Fibroblast of mammary gland (primary cell): ENCODE results near the gene AMZ2.
"Not testable (repeated sequence)": the region's sequence is repeated elsewhere in the genome, so short reads cannot be mapped to it uniquely, and the experiment has no call there.

Source experiments
- DNase-seq: peaks from one replicate; pipeline ENCODE4 v3.0.0-alpha.2; 2010; ENCODE audit warnings: low read depth
- H3K4me3 ChIP-seq: 2 replicates; pipeline ENCODE4 v1.5.1; 2011; ENCODE audit warnings: low read depth, mild to moderate bottlenecking, low read length, moderate library complexity; ENCODE audit not compliant: control insufficient read depth
- TF ChIP-seq, protein P1 (sequence below): conservative IDR thresholded peaks from 2 replicates; pipeline ENCODE4 v1.5.1; 2011; ENCODE audit warnings: low read depth, low read length, inconsistent platforms; ENCODE audit not compliant: control insufficient read depth, insufficient read depth

The AMZ2 gene, protein sequence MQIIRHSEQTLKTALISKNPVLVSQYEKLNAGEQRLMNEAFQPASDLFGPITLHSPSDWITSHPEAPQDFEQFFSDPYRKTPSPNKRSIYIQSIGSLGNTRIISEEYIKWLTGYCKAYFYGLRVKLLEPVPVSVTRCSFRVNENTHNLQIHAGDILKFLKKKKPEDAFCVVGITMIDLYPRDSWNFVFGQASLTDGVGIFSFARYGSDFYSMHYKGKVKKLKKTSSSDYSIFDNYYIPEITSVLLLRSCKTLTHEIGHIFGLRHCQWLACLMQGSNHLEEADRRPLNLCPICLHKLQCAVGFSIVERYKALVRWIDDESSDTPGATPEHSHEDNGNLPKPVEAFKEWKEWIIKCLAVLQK

DNA sequence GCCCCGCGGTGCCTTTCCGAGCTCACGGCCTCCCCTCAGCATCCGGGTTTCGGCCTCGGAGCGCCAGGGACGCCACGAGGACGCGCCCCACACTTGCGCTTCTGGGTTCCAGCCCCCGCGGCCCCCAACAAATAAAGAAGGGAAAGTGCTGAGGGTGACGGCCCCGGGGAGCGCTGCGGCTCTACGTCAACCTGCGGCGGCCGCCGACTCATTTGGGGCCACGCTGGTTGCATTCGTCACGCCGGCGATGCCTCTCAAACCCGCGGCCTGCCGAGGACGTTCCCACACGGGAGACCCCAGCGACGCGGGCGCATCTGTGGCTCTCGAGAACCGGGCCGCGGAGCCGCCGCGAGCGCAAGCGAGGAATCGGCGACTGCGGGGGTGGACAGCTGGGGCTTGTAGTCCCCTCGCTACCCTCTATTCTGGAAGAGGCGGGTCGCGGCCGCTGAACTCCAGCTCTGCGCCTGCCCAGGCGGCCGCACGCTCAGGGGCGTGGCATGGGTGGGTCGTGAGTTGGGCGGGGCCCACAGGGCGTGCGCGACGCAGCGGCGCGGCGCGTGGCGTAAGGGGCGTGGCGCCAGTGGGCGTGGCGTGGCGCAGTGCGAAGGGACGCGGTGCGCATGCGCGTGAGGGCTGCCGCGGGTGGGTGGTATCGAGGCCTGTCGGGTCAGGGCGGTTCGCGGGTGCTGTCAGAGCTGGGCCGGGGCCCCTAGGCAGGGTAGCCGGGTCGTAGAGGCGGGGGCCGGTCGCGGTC is at the start of gene AMZ2:
Gene AMZ2 (plus strand): TSS at position 599 of the 754 bp plus-strand sequence. CDS start 2,145 bp downstream, outside the sequence.
- TF ChIP-seq, protein P1, sequence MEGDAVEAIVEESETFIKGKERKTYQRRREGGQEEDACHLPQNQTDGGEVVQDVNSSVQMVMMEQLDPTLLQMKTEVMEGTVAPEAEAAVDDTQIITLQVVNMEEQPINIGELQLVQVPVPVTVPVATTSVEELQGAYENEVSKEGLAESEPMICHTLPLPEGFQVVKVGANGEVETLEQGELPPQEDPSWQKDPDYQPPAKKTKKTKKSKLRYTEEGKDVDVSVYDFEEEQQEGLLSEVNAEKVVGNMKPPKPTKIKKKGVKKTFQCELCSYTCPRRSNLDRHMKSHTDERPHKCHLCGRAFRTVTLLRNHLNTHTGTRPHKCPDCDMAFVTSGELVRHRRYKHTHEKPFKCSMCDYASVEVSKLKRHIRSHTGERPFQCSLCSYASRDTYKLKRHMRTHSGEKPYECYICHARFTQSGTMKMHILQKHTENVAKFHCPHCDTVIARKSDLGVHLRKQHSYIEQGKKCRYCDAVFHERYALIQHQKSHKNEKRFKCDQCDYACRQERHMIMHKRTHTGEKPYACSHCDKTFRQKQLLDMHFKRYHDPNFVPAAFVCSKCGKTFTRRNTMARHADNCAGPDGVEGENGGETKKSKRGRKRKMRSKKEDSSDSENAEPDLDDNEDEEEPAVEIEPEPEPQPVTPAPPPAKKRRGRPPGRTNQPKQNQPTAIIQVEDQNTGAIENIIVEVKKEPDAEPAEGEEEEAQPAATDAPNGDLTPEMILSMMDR: no peak
- peak; percentile 88 for DNase-seq
- peak within 1 kb of the TSS; percentile 71 for H3K4me3 ChIP-seq

DNA sequence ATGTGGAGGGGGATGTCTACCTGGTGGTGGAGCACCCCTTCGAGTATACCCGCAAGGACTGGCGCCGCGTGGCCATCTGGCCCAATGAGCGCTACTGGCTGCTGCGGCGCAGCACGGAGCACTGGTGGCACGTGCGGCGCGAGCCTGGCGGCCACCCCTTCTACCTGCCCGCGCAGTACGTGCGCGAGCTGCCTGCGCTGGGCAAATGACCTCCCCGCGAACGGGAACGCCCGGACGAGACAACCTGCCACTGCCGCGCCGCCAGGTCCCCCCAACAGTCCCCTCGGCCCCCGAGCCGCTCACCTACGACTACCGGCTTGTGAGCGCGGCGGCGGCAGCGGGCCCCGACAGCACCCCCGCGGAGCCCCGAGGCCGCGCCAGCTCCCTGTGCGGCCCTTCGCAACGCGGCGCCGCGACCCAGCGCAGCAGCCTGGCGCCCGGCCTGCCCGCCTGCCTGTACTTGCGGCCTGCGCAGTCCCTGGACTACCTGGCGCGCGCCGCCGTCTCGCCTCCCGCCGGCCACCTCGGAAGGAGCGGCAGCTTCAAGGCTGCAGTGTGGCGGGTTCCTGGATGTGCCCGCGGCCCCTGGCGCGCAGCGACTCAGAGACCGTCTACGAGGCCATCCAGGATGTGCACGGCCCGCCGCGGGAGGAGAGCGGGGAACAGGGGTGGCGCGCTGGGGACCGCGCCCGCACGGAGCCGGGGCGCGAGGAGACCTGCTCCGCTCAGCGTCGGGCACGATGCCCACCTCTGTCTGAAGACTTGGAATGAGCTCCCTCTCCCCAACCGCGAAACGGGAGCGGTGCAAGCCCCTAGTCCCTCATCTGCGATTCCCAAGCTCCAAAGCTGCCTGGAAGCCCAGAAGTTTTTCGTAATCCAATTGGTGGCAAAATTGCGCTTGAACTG is 48.7 kb upstream of the AMZ2 start:
- no peak overlapping the region for H3K4me3 ChIP-seq
- no peak for DNase-seq
- TF ChIP-seq, protein P1: no peak

- no peak overlapping the region for H3K4me3 ChIP-seq
- TF ChIP-seq, protein P1: no peak
- DNase-seq: no peak
Measured at GRCh38 chr17:68199837-68200688, 47.8 kb upstream of the AMZ2 start.

- no peak overlapping the region for H3K4me3 ChIP-seq
- TF ChIP-seq, protein P1: peak; percentile 74
Measured at GRCh38 chr17:68200689-68201417, 47.0 kb upstream of the AMZ2 start.

GRCh38 chr17:68201418-68201771 is 46.4 kb upstream of the AMZ2 start:
- H3K4me3 ChIP-seq, DNase-seq: not testable (repeated sequence)

More at GRCh38 chr17:68200689-68201417, 47.0 kb upstream of the AMZ2 start:
- DNase-seq: peak; percentile 56

GRCh38 chr17:68202321-68202720 is 45.5 kb upstream of the AMZ2 start:
- not testable (repeated sequence) for DNase-seq, H3K4me3 ChIP-seq
